Tibial nerve (tissue), 4 donors: Measurements from ENCODE around the gene SRPK2. TPM values are rescaled to one million over a fixed set of nuclear protein-coding genes. Genes with fewer than 3 reads are reported as not detected.

Source experiments
- DNase-seq, 2 donors: peaks; one replicate each; pipeline ENCODE4 v3.0.0-alpha.2; 2019; ENCODE audit warnings: low spot score in 2 of 2
- H3K27ac ChIP-seq, 4 donors: fragments of 200-600 bp; sonication (generic) in 3 of 4; one replicate each; pipeline ENCODE4 v1.5.1; 2017 to 2019; ENCODE audit warnings: mild to moderate bottlenecking in 1 of 4
- H3K27me3 ChIP-seq, 2 donors: fragments of 200-600 bp; sonication (generic) in 1 of 2; one replicate each; pipeline versions ENCODE4 v1.5.1 to v1.6.0; 2017 to 2019
- H3K36me3 ChIP-seq, 3 donors: fragments of 200-600 bp; sonication (generic); one replicate each; pipeline ENCODE4 v1.5.1; 2018 to 2019
- H3K4me1 ChIP-seq, 4 donors: fragments of 200-600 bp; sonication (generic) in 3 of 4; one replicate each; pipeline ENCODE4 v1.5.1; 2017 to 2019
- H3K4me3 ChIP-seq, 4 donors: fragments of 200-600 bp; sonication (generic) in 3 of 4; one replicate each; pipeline ENCODE4 v1.5.1; 2017 to 2019; ENCODE audit warnings: mild to moderate bottlenecking in 1 of 4, moderate library complexity in 1 of 4
- H3K9me3 ChIP-seq, 4 donors: fragments of 200-600 bp; sonication (generic) in 3 of 4; one replicate each; pipeline ENCODE4 v1.5.1; 2017 to 2019
- EP300 ChIP-seq, 2 donors: sonication (generic); formaldehyde crosslinking; IDR thresholded peaks; one replicate each; pipeline ENCODE4 v1.6.1; 2017; ENCODE audit warnings: antibody characterized with exemption in 2 of 2, mild to moderate bottlenecking in 1 of 2
- POLR2A ChIP-seq, 2 donors: fragments of 450-650 bp; IDR thresholded peaks; one replicate each; pipeline ENCODE4 v1.6.1; 2017; ENCODE audit warnings: antibody characterized with exemption in 2 of 2, mild to moderate bottlenecking in 2 of 2, moderate library complexity in 2 of 2
- WGBS, 2 donors: methylation state at CpG; one replicate each; pipeline ENCODE4 v1.1.5; 2018; 5-methylcytosine and 5-hydroxymethylcytosine counted together
- total RNA-seq, 4 donors: library from RNA; depleted of rRNA; stranded (reverse); fragments of >200 nt; gene quantifications; one replicate each; pipeline ENCODE4 v1.1.0, GENCODE V29; 2016
- TF ChIP-seq, protein P1 (sequence below), 5 experiments: fragments of 200-600 bp in 3 of 5; fragments of 450-650 bp in 2 of 5; sonication (generic) in 3 of 5; IDR thresholded peaks; one replicate each; pipeline ENCODE4 v1.5.1; 2016 to 2019; ENCODE audit warnings: antibody characterized with exemption in 5 of 5, mild to moderate bottlenecking in 3 of 5, moderate library complexity in 2 of 5

Gene SRPK2
- total RNA-seq, 4 donors from 2014 or later = 54.1 to 94.4 (median 61.9) TPM

DNA sequence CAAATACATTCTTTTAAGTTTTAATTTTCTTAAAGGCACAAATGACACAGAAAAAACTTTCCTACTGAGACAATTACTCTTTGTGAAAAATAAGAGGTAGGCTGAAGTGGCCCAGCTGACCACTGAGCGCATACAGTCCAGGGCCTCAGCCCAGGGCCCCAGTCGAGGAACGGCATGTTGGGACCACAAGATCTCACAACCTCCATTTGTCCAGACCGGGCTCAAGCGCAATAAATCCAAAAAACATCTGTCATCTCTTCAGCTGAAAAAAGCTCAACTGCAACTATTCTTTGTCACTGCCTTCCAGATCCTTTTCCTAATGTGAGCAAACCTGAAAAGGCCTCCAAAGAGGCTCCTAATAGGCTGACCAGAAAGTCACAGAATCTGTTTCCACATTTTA, 165.8 kb downstream of the SRPK2 start:
- peaks cover 0 to 32% (median 12%) of the 10 kb centered on the region in 4 donors for H3K4me1 ChIP-seq
- no peak overlapping the region for H3K4me3 ChIP-seq
- no peaks in the 10 kb centered on the region for H3K36me3 ChIP-seq
- TF ChIP-seq, protein P1, sequence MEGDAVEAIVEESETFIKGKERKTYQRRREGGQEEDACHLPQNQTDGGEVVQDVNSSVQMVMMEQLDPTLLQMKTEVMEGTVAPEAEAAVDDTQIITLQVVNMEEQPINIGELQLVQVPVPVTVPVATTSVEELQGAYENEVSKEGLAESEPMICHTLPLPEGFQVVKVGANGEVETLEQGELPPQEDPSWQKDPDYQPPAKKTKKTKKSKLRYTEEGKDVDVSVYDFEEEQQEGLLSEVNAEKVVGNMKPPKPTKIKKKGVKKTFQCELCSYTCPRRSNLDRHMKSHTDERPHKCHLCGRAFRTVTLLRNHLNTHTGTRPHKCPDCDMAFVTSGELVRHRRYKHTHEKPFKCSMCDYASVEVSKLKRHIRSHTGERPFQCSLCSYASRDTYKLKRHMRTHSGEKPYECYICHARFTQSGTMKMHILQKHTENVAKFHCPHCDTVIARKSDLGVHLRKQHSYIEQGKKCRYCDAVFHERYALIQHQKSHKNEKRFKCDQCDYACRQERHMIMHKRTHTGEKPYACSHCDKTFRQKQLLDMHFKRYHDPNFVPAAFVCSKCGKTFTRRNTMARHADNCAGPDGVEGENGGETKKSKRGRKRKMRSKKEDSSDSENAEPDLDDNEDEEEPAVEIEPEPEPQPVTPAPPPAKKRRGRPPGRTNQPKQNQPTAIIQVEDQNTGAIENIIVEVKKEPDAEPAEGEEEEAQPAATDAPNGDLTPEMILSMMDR (IDR thresholded peaks at IDR 0.05) = no peak
- no peak for TF ChIP-seq POLR2A (IDR thresholded peaks at IDR 0.05)
- TF ChIP-seq EP300 (IDR thresholded peaks at IDR 0.05) = no peak
- H3K9me3 ChIP-seq = peaks cover 0 to 5% (median 0%) of the 10 kb centered on the region in 4 donors
- H3K27me3 ChIP-seq = no peaks in the 10 kb centered on the region
- WGBS, 2 donors = 54 to 58% methylated on average over 5 of the region's 5 CpGs
- H3K27ac ChIP-seq = peak overlapping the region in 1 of 4 donors; percentile 43
- no peak for DNase-seq

DNA sequence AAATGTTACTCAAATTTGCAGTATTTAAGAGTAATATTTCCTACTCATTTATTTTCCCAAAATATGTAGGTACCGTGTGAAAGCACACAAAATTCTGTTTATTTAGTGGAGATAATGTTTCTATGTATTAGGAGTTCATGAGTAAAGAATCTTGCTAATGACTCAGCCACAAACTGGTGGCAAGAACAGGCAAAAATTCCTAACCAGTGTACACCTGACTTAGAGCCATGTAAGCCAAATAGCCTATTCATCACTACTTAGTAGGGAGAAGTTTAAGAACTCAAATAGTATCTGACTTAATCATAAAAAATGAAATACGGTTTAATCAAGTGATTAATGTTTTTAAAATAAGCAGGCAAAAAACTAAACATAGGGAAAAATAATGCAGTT, 169.0 kb downstream of the SRPK2 start:
- H3K4me1 ChIP-seq = peaks cover 0 to 24% (median 7%) of the 10 kb centered on the region in 4 donors
- no peak overlapping the region for H3K4me3 ChIP-seq
- no peaks in the 10 kb centered on the region for H3K27me3 ChIP-seq
- no peak overlapping the region for H3K27ac ChIP-seq
- H3K36me3 ChIP-seq = no peaks in the 10 kb centered on the region
- TF ChIP-seq POLR2A (IDR thresholded peaks at IDR 0.05) = no peak
- TF ChIP-seq EP300 (IDR thresholded peaks at IDR 0.05) = no peak
- TF ChIP-seq, protein P1 (IDR thresholded peaks at IDR 0.05) = no peak
- H3K9me3 ChIP-seq = no peaks in the 10 kb centered on the region
- 90 to 92% methylated on average over 2 of the region's 2 CpGs for WGBS, 2 donors
- no peak for DNase-seq

DNA sequence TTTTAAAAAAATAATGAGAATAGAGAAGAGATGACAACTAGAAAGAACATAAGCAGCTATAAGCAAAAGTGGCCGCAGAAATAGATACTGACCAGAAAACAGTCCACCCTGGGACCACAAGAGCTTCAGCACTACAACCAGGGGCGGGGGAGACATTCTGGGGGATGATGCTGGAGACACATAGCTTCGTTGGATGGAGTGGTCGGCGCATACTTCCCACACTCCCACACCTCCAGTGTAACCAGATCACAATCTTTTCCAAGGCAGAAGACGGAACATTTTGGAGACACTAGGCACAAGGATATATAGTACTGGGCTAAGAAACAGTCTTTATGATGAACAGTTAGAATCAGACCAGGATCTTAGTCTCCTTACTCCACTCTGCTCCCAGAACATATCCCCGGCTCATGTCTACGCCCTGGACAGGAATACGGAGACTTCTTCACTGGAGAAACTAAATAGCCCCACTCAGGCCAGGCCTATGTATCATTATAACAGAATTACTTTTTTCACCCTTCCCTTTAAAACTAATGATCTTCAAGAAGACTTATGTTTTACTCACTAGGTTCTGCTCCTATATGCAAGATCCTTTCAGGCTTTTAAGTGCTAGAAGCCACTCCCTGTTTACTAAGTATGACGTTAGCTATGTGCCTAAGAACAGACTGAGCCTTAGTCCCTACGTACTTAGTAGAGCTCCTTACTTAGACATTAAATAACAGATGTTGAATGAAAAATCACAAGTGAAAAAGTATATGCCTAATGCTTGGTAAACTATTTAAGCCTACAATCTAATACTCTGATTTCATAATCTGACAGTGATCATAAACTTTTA, 169.6 kb downstream of the SRPK2 start:
- TF ChIP-seq EP300 (IDR thresholded peaks at IDR 0.05) (no peak), POLR2A (IDR thresholded peaks at IDR 0.05) (no peak)
- TF ChIP-seq, protein P1 (IDR thresholded peaks at IDR 0.05) = no peak
- H3K9me3 ChIP-seq = no peaks in the 10 kb centered on the region
- H3K36me3 ChIP-seq = no peaks in the 10 kb centered on the region
- no peaks in the 10 kb centered on the region for H3K27me3 ChIP-seq
- no peak for DNase-seq
- H3K27ac ChIP-seq = no peak overlapping the region
- 88 to 90% methylated on average over 11 of the region's 11 CpGs for WGBS, 2 donors
- H3K4me1 ChIP-seq = peaks cover 0 to 24% (median 7%) of the 10 kb centered on the region in 4 donors
- no peak overlapping the region for H3K4me3 ChIP-seq

DNA sequence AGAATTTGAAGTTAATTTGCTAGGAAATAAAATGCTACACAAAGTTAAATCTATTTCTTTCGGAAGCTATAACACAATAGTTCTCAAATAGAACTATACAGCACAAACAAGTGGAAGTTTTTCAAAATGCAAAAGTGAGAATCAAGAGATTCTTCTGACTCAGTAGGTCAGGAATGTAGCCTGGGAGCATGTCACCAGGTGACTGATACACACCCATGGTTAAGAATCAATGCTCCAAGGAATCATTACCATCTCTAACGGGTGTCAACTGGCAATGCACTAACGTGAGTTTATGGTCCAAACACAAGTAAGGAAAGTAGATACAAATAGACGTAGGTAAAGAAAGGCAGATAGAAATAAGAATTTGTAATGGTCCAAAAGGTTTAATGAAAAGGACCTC, 170.5 kb downstream of the SRPK2 start:
- DNase-seq = no peak
- WGBS, 2 donors = 84 to 89% methylated on average over 4 of the region's 4 CpGs

DNA sequence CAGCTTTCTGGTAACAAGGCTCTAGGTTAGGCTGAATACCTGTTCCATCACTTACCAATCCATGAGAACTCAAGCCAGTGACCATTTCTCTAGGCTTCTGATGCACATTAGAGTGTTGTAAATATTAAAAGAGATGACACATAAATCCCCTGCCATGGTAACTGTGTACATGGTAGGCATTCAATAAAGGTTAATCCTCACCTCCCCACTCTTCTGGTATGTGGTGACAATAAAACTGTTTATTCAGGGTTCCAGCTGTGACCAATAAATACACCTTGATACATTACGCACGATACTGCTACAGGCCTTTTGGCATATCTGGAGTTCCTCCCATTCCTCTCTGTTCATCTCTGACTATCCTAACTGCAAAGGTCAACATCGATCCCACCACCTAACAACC, 171.9 kb downstream of the SRPK2 start:
- H3K27me3 ChIP-seq = no peaks in the 10 kb centered on the region
- no peaks in the 10 kb centered on the region for H3K36me3 ChIP-seq
- H3K9me3 ChIP-seq = no peaks in the 10 kb centered on the region
- H3K4me3 ChIP-seq = no peak overlapping the region
- H3K4me1 ChIP-seq = peaks cover 0 to 7% (median 2%) of the 10 kb centered on the region in 4 donors
- TF ChIP-seq, protein P1 (IDR thresholded peaks at IDR 0.05) = no peak
- no peak for TF ChIP-seq EP300 (IDR thresholded peaks at IDR 0.05)
- no peak for TF ChIP-seq POLR2A (IDR thresholded peaks at IDR 0.05)
- H3K27ac ChIP-seq = no peak overlapping the region
- no peak for DNase-seq
- WGBS, 2 donors = 91 to 92% methylated on average over 3 of the region's 3 CpGs

More for the DNA sequence above, 170.5 kb downstream of the SRPK2 start:
- no peak overlapping the region for H3K27ac ChIP-seq
- H3K27me3 ChIP-seq = no peaks in the 10 kb centered on the region
- no peak overlapping the region for H3K4me3 ChIP-seq
- H3K4me1 ChIP-seq = peaks cover 0 to 21% (median 7%) of the 10 kb centered on the region in 4 donors
- TF ChIP-seq POLR2A (IDR thresholded peaks at IDR 0.05) (no peak), EP300 (IDR thresholded peaks at IDR 0.05) (no peak)
- TF ChIP-seq, protein P1 (IDR thresholded peaks at IDR 0.05) = no peak
- H3K36me3 ChIP-seq = no peaks in the 10 kb centered on the region
- H3K9me3 ChIP-seq = no peaks in the 10 kb centered on the region
